ENCODE results near the gene ISYNA1. TPM values are rescaled to one million over a fixed set of nuclear protein-coding genes. Genes with fewer than 3 reads are reported as not detected.

ISYNA1 gene
- total and polyA plus RNA-seq, 7 donors, result 6.3 to 17.0 (median 9.8) TPM

DNA sequence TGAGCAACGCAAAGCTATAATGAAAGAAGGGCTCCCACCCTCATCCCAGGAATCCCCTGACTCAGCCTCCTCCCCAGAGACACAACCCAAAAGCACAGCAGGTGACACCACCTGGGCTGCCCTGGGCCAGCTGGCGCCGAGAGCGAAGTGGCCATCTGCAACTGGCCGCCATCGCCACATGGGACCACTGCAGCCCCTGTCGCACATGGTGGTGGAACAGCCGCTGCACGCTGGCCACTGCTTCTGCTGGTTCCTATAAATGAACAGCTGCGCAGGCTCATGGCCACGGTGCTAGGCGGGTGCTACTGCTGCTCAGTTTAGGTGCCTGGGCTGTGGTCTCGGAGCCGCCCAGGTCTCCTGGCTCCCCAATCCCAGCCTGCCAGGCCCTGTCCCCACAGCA, 11.6 kb upstream of the ISYNA1 start:
- H3K27me3 ChIP-seq (ENCODE audit: insufficient read depth in 3 of 3, low read length in 2 of 3), result no peaks in the 10 kb centered on the region
- intact Hi-C loops (cut with DNase I), result no loop called here
- H3K4me1 ChIP-seq, result peaks cover 12% of the 10 kb centered on the region
- no peak for DNase-seq
- ATAC-seq, result no peak
- no peak overlapping the region for H3K27ac ChIP-seq
- TF ChIP-seq CTCF (IDR thresholded peaks at IDR 0.05), result no peak
- peaks cover 9 to 83% of the 10 kb centered on the region in 2 donors for H3K36me3 ChIP-seq (ENCODE audit: insufficient read depth in 1 of 2, low read depth in 1 of 2)
- H3K9me3 ChIP-seq, result no peaks in the 10 kb centered on the region
- 87 to 91% (median 88%) methylated on average over 14 of the region's 14 CpGs for WGBS, 3 donors
- H3K4me3 ChIP-seq, result no peak overlapping the region

GRCh38 chr19:18446811-18447359, 9.0 kb upstream of the ISYNA1 start:
- H3K9me3 ChIP-seq, result no peaks in the 10 kb centered on the region
- H3K27me3 ChIP-seq (ENCODE audit: insufficient read depth in 3 of 3, low read length in 2 of 3), result no peaks in the 10 kb centered on the region
- no peak overlapping the region for H3K4me3 ChIP-seq
- TF ChIP-seq CTCF (IDR thresholded peaks at IDR 0.05), result no peak
- ATAC-seq, result no peak
- 86 to 88% (median 88%) methylated on average over 12 of the region's 12 CpGs for WGBS, 3 donors
- no peak overlapping the region for H3K27ac ChIP-seq
- intact Hi-C loops (cut with DNase I), result no loop called here
- DNase-seq, result no peak
- H3K4me1 ChIP-seq, result peaks cover 12% of the 10 kb centered on the region
- H3K36me3 ChIP-seq (ENCODE audit: insufficient read depth in 1 of 2, low read depth in 1 of 2), result peaks cover 11 to 92% of the 10 kb centered on the region in 2 donors

- no peaks in the 10 kb centered on the region for H3K9me3 ChIP-seq
- peaks cover 8% of the 10 kb centered on the region for H3K4me1 ChIP-seq
- no peak for TF ChIP-seq CTCF (IDR thresholded peaks at IDR 0.05)
- H3K4me3 ChIP-seq, result no peak overlapping the region
- ATAC-seq (no peak), DNase-seq (no peak)
- intact Hi-C loops (cut with DNase I), result no loop called here
- WGBS, 3 donors, result 83 to 86% (median 84%) methylated on average over 34 of the region's 34 CpGs
- peaks cover 11 to 85% of the 10 kb centered on the region in 2 donors for H3K36me3 ChIP-seq (ENCODE audit: insufficient read depth in 1 of 2, low read depth in 1 of 2)
- H3K27me3 ChIP-seq (ENCODE audit: insufficient read depth in 3 of 3, low read length in 2 of 3), result no peaks in the 10 kb centered on the region
- H3K27ac ChIP-seq, result no peak overlapping the region
Observed at GRCh38 chr19:18446145-18446810, 8.3 kb upstream of the ISYNA1 start.

- Histone ChIP-seq H3K9me3 (no peaks in the 10 kb centered on the region), H3K36me3 (ENCODE audit: insufficient read depth in 1 of 2, low read depth in 1 of 2) (peaks cover 11 to 77% of the 10 kb centered on the region in 2 donors), H3K4me3 (no peak overlapping the region), H3K27me3 (ENCODE audit: insufficient read depth in 3 of 3, low read length in 2 of 3) (peaks cover 0 to 4% (median 0%) of the 10 kb centered on the region in 3 donors), H3K27ac (no peak overlapping the region), H3K4me1 (peaks cover under 1% of the 10 kb centered on the region)
- TF ChIP-seq CTCF (IDR thresholded peaks at IDR 0.05), result no peak
- ATAC-seq (no peak), DNase-seq (no peak)
- intact Hi-C loops (cut with DNase I), result no loop called here
- 74 to 79% (median 77%) methylated on average over 14 to 15 of the region's 15 CpGs for WGBS, 3 donors
Observed at GRCh38 chr19:18445262-18445948, 7.5 kb upstream of the ISYNA1 start.
